GM18873 (cell line): Measurements from ENCODE around the gene ARHGEF39.
"Not testable (repeated sequence)": the region's sequence is repeated elsewhere in the genome, so short reads cannot be mapped to it uniquely, and the experiment has no call there.

Experiments
- ATAC-seq: cut with Tn5 transposase; IDR thresholded peaks from one replicate; pipeline ENCODE4 v1.9.1; 2021; ENCODE audit warnings: mild to moderate bottlenecking, moderate library complexity, moderate number of reproducible peaks; ENCODE audit not compliant: unreplicated experiment, low FRiP score

Gene ARHGEF39

GRCh38 chr9:35653611-35654010 is 11.4 kb downstream of the ARHGEF39 start:
- ATAC-seq: no peak

GRCh38 chr9:35652829-35653209 is 12.2 kb downstream of the ARHGEF39 start:
- no peak for ATAC-seq

- ATAC-seq: no peak
Measured at GRCh38 chr9:35651956-35652828, 12.8 kb downstream of the ARHGEF39 start.

- no peak for ATAC-seq
Measured at GRCh38 chr9:35650341-35651158, 14.4 kb downstream of the ARHGEF39 start, which contains the start of gene SIT1. Gene SIT1 (minus strand): TSS chr9:35650931. CDS start chr9:35650853, 78 bp downstream.

- no peak for ATAC-seq
Measured at GRCh38 chr9:35649431-35650340, 15.3 kb downstream of the ARHGEF39 start.

GRCh38 chr9:35646533-35647265 is 18.3 kb downstream of the ARHGEF39 start:
- peak; percentile 78 for ATAC-seq

- no peak for ATAC-seq
Measured at GRCh38 chr9:35646153-35646532, 18.9 kb downstream of the ARHGEF39 start.

GRCh38 chr9:35645736-35646135 is 19.3 kb downstream of the ARHGEF39 start:
- not testable (repeated sequence) for ATAC-seq

- no peak for ATAC-seq
Measured at GRCh38 chr9:35643046-35643445, 21.9 kb downstream of the ARHGEF39 start.

- ATAC-seq: not testable (repeated sequence)
Measured at GRCh38 chr9:35641478-35641877, 23.5 kb downstream of the ARHGEF39 start.

GRCh38 chr9:35640431-35640830 is 24.6 kb downstream of the ARHGEF39 start:
- ATAC-seq: not testable (repeated sequence)

- ATAC-seq: no peak
Measured at GRCh38 chr9:35639631-35640030, 25.4 kb downstream of the ARHGEF39 start.

- ATAC-seq: not testable (repeated sequence)
Measured at GRCh38 chr9:35639225-35639624, 25.8 kb downstream of the ARHGEF39 start.

- ATAC-seq: not testable (repeated sequence)
Measured at GRCh38 chr9:35638751-35639150, 26.2 kb downstream of the ARHGEF39 start.

GRCh38 chr9:35637427-35637955 is 27.5 kb downstream of the ARHGEF39 start:
- not testable (repeated sequence) for ATAC-seq

GRCh38 chr9:35636877-35637246 is 28.1 kb downstream of the ARHGEF39 start:
- ATAC-seq: not testable (repeated sequence)

- ATAC-seq: no peak
Measured at GRCh38 chr9:35636135-35636876, 28.7 kb downstream of the ARHGEF39 start.

GRCh38 chr9:35635730-35636129 is 29.3 kb downstream of the ARHGEF39 start:
- ATAC-seq: no peak

- no peak for ATAC-seq
Measured at GRCh38 chr9:35629597-35629996, 35.4 kb downstream of the ARHGEF39 start.
